Stimulated activated CD4-positive, alpha-beta T cell treated with anti-CD3 and anti-CD28 coated beads, Interleukin-4, amount 100 ng/mL, for 48 hours (primary cell): ENCODE results near the gene C1QTNF6.

Source experiments
- DNase-seq, 2 donors: peaks; one replicate each; pipeline ENCODE4 v3.0.0-alpha.2; 2020; ENCODE audit warnings: low read depth in 2 of 2

Gene C1QTNF6

DNA sequence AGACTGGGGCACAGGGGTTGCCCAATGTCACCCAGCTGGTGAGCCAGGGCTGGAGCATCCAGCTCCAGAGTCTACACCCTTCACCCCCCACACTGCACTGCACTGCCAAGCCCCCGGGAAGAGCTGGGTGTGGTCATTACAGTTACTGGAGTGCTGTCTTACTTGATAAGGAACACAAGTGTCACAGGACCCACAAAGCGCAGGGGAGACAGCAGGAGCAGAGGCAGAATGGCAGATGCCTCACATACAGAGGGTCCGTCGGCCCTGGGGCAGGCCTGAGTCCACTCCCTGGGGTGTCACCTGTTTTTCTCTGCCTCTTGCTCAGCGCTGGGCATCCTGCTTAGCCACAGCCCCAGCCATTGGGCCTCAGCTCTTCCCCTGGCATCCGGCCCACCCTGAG is 46.1 kb downstream of the C1QTNF6 start:
- no peak for DNase-seq

- DNase-seq, result no peak
Observed at GRCh38 chr22:37141476-37141875, 46.6 kb downstream of the C1QTNF6 start.

GRCh38 chr22:37140686-37141323 is 47.2 kb downstream of the C1QTNF6 start:
- no peak for DNase-seq

GRCh38 chr22:37139762-37140161 is 48.3 kb downstream of the C1QTNF6 start:
- DNase-seq, result no peak

- DNase-seq, result no peak
Observed at GRCh38 chr22:37138849-37139561, 49.0 kb downstream of the C1QTNF6 start.

- DNase-seq, result no peak
Observed at GRCh38 chr22:37137903-37138665, 50.0 kb downstream of the C1QTNF6 start.

- no peak for DNase-seq
Observed at GRCh38 chr22:37137131-37137530, 50.9 kb downstream of the C1QTNF6 start.

DNA sequence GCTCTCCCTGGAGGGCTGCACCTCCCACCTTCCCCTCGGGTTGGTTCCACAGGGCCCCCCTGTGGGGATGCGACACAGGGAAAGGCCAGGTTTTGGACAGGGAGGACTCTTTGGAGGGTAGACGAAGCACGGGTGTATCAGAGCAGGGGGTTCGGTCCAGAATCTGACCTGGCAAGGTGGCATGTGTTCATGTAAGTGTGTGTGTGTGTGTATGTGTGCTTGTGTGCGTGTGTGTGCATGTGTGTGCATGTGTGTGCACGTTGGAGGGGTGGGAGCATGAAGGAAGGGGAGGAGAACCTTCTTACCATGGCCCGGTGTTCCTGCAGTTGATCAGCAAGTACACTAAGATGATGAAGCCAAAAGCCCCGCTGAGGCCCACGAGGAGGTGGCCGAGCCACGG is 53.0 kb downstream of the C1QTNF6 start:
- no peak for DNase-seq

GRCh38 chr22:37133304-37134018 is 54.6 kb downstream of the C1QTNF6 start:
- no peak for DNase-seq

- no peak for DNase-seq
Observed at GRCh38 chr22:37132773-37133172, 55.3 kb downstream of the C1QTNF6 start.
